Measurements from ENCODE around the gene CDS2.

The CDS2 gene

GRCh38 chr20:5100684-5101347 is 26.0 kb upstream of the CDS2 start:
- DNase-seq (ENCODE audit: low spot score), result peak; percentile 71
- in situ Hi-C loops (cut with MboI; ENCODE audit: low pct_unique_long_range_greater_than_20kb, low sequenced_read_pairs, unreplicated experiment), result no loop called here

GRCh38 chr20:5104479-5104878 is 22.3 kb upstream of the CDS2 start:
- TF ChIP-seq, protein P1, sequence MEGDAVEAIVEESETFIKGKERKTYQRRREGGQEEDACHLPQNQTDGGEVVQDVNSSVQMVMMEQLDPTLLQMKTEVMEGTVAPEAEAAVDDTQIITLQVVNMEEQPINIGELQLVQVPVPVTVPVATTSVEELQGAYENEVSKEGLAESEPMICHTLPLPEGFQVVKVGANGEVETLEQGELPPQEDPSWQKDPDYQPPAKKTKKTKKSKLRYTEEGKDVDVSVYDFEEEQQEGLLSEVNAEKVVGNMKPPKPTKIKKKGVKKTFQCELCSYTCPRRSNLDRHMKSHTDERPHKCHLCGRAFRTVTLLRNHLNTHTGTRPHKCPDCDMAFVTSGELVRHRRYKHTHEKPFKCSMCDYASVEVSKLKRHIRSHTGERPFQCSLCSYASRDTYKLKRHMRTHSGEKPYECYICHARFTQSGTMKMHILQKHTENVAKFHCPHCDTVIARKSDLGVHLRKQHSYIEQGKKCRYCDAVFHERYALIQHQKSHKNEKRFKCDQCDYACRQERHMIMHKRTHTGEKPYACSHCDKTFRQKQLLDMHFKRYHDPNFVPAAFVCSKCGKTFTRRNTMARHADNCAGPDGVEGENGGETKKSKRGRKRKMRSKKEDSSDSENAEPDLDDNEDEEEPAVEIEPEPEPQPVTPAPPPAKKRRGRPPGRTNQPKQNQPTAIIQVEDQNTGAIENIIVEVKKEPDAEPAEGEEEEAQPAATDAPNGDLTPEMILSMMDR (IDR thresholded peaks at IDR 0.05; ENCODE audit: extremely low read depth, insufficient read depth, missing control alignments), result no peak
- DNase-seq (ENCODE audit: low spot score), result no peak
- in situ Hi-C loops (cut with MboI; ENCODE audit: low pct_unique_long_range_greater_than_20kb, low sequenced_read_pairs, unreplicated experiment), result no loop called here

More at GRCh38 chr20:5100684-5101347, 26.0 kb upstream of the CDS2 start:
- TF ChIP-seq, protein P1 (IDR thresholded peaks at IDR 0.05; ENCODE audit: extremely low read depth, insufficient read depth, missing control alignments), result peak; percentile 81

GRCh38 chr20:5109276-5109675 is 17.5 kb upstream of the CDS2 start:
- TF ChIP-seq, protein P1 (IDR thresholded peaks at IDR 0.05; ENCODE audit: extremely low read depth, insufficient read depth, missing control alignments), result no peak
- no peak for DNase-seq (ENCODE audit: low spot score)
- in situ Hi-C loops (cut with MboI; ENCODE audit: low pct_unique_long_range_greater_than_20kb, low sequenced_read_pairs, unreplicated experiment), result no loop called here

- in situ Hi-C loops (cut with MboI; ENCODE audit: low pct_unique_long_range_greater_than_20kb, low sequenced_read_pairs, unreplicated experiment), result no loop called here
- TF ChIP-seq, protein P1 (IDR thresholded peaks at IDR 0.05; ENCODE audit: extremely low read depth, insufficient read depth, missing control alignments), result no peak
- DNase-seq (ENCODE audit: low spot score), result no peak
Observed at GRCh38 chr20:5113615-5113986, 13.2 kb upstream of the CDS2 start.

- TF ChIP-seq, protein P1 (IDR thresholded peaks at IDR 0.05; ENCODE audit: extremely low read depth, insufficient read depth, missing control alignments), result no peak
- in situ Hi-C loops (cut with MboI; ENCODE audit: low pct_unique_long_range_greater_than_20kb, low sequenced_read_pairs, unreplicated experiment), result no loop called here
- no peak for DNase-seq (ENCODE audit: low spot score)
Observed at GRCh38 chr20:5114403-5114802, 12.4 kb upstream of the CDS2 start.

- in situ Hi-C loops (cut with MboI; ENCODE audit: low pct_unique_long_range_greater_than_20kb, low sequenced_read_pairs, unreplicated experiment), result no loop called here
- no peak for DNase-seq (ENCODE audit: low spot score)
- TF ChIP-seq, protein P1 (IDR thresholded peaks at IDR 0.05; ENCODE audit: extremely low read depth, insufficient read depth, missing control alignments), result no peak
Observed at GRCh38 chr20:5116875-5117274, 9.9 kb upstream of the CDS2 start.
